ENCODE measurements around the gene TMEM17. TPM values are rescaled to one million over a fixed set of nuclear protein-coding genes. Genes with fewer than 3 reads are reported as not detected.

The TMEM17 gene
- polyA plus RNA-seq, 1 experiment = 2.8 TPM

GRCh38 chr2:62458671-62459081 is 47.3 kb downstream of the TMEM17 start:
- POLR2A ChIA-PET = no interaction called here
- DNase-seq (ENCODE audit: low read depth) = no peak
- Histone ChIP-seq H3K36me3 (ENCODE audit: control insufficient read depth, insufficient read depth, low read length) (no peaks in the 10 kb centered on the region), H3K27me3 (ENCODE audit: control insufficient read depth, insufficient read depth, low read length) (no peaks in the 10 kb centered on the region), H3K4me3 (ENCODE audit: low read depth, low read length) (no peak overlapping the region)
- no peak for TF ChIP-seq CTCF (IDR thresholded peaks at IDR 0.05; ENCODE audit: insufficient read depth, low read depth, low read length)
- CTCF ChIA-PET = interaction anchor here (1.7 to 3.1 kb wide), 2 partner anchors 249 to 315 kb away, joined by 6 to 72 read pairs; no protein-coding TSS in a partner anchor

GRCh38 chr2:62458206-62458641 is 47.8 kb downstream of the TMEM17 start:
- Histone ChIP-seq H3K27me3 (ENCODE audit: control insufficient read depth, insufficient read depth, low read length) (no peaks in the 10 kb centered on the region), H3K36me3 (ENCODE audit: control insufficient read depth, insufficient read depth, low read length) (no peaks in the 10 kb centered on the region), H3K4me3 (ENCODE audit: low read depth, low read length) (no peak overlapping the region)
- ChIA-PET CTCF (interaction anchor here (0.9 to 3.1 kb wide), 16 partner anchors 8 to 329 kb away, joined by 3 to 72 read pairs (median 8); partner anchors contain the start of gene TMEM17), POLR2A (no interaction called here)
- DNase-seq (ENCODE audit: low read depth) = no peak
- no peak for TF ChIP-seq CTCF (IDR thresholded peaks at IDR 0.05; ENCODE audit: insufficient read depth, low read depth, low read length)

DNA sequence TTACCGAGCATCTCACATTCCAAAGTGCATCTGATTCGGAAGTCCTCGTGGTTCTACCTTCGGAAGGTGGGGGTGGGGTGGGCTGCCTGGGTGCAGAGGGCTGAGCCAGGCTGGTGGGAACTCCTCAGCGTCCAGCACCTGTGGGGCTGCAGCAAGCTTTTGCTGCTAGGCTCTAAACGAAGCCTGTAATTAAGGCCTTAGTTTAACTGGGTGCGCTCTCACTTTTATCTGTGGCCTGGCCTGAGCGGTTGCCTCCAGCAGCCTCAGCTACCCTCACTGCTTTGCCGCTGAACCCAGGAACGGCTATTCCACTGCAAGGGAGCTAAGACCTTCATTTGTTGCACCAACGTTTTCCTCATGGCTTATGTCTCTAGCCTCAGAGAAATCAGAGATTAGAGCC is 48.4 kb downstream of the TMEM17 start:
- no peak for DNase-seq (ENCODE audit: low read depth)
- ChIA-PET POLR2A (interaction anchor here (0.5 to 1.7 kb wide), 2 partner anchors 206 to 483 kb away, joined by 5 to 12 read pairs; no protein-coding TSS in a partner anchor), CTCF (interaction anchor here (0.5 to 3.1 kb wide), 36 partner anchors 8 to 733 kb away, joined by 3 to 72 read pairs (median 4); partner anchors contain the start of genes EHBP1 and TMEM17)
- no peaks in the 10 kb centered on the region for H3K36me3 ChIP-seq (ENCODE audit: control insufficient read depth, insufficient read depth, low read length)
- no peak for TF ChIP-seq CTCF (IDR thresholded peaks at IDR 0.05; ENCODE audit: insufficient read depth, low read depth, low read length)
- peak overlapping the region; percentile 55 for H3K4me3 ChIP-seq (ENCODE audit: low read depth, low read length)
- H3K27me3 ChIP-seq (ENCODE audit: control insufficient read depth, insufficient read depth, low read length) = no peaks in the 10 kb centered on the region

GRCh38 chr2:62456721-62457539 is 49.1 kb downstream of the TMEM17 start:
- H3K36me3 ChIP-seq (ENCODE audit: control insufficient read depth, insufficient read depth, low read length) = no peaks in the 10 kb centered on the region
- CTCF ChIA-PET = interaction anchor here (0.5 to 3.1 kb wide), 49 partner anchors 9 to 733 kb away, joined by 3 to 72 read pairs (median 4); partner anchors contain the start of genes EHBP1 and TMEM17
- H3K4me3 ChIP-seq (ENCODE audit: low read depth, low read length) = peak overlapping the region; percentile 55
- TF ChIP-seq CTCF (IDR thresholded peaks at IDR 0.05; ENCODE audit: insufficient read depth, low read depth, low read length) = peak; percentile 77
- DNase-seq (ENCODE audit: low read depth) = no peak
- no peaks in the 10 kb centered on the region for H3K27me3 ChIP-seq (ENCODE audit: control insufficient read depth, insufficient read depth, low read length)
- POLR2A ChIA-PET = interaction anchor here (0.5 to 1.7 kb wide), 3 partner anchors 36 to 482 kb away, joined by 3 to 12 read pairs (median 5); no protein-coding TSS in a partner anchor

All from BJ (cell line).